Cerebellar nuclear complex (tissue), 1 donor: ENCODE results near the gene CDCA4.
"Not testable (repeated sequence)": the region's sequence is repeated elsewhere in the genome, so short reads cannot be mapped to it uniquely, and the experiment has no call there.

Experiments
- DNase-seq, 2 experiments: peaks; one replicate each; lab custom pipeline; 2025; lab: John Stamatoyannopoulos, UW

Gene CDCA4

DNA sequence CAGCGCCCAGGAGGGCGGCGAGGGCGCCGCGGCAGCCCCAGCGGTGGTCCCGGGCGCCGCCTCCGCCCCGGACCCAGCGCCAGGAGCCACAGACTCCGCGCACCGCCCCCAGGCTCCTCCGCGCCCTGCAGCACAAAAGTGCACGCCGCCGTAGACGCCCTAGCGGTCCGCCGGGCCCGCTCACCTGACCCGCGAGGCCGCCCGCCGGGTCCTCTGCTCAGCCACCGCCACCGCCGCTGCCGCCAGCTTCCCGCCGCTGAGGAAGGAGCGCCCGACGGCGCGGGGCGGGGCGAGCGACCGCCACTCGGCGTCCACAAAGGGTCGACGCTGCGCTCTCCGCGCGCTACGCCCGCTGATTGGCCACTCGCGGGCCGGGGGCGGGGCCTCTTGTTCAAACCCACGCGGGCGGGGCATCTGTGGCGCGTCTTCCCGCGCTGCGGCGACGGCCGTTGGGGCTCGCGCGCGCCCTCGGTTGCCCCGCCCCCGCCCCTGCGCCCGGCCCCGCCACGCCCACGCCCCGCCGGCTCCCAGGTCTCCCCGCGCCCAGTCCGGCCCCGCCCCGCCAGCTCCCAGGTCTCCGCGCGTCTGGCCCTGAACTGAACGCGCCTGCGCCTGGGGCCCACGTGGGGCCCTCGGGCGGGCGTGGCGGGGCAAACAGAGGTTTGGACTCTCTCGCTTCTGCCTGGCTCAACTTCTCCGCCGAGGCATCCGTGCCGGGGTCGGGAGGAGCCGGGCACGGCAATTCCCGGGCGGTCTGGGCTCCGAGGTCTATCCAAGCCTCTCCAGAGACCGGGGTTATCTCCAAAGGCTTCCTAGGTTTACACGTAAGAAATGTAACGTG is at the start of gene CDCA4:
Gene CDCA4 (minus strand): TSS at position 269 of the 841 bp plus-strand sequence. CDS start 9,154 bp downstream, outside the sequence.
- peak; percentile 63 to 93 for DNase-seq

DNA sequence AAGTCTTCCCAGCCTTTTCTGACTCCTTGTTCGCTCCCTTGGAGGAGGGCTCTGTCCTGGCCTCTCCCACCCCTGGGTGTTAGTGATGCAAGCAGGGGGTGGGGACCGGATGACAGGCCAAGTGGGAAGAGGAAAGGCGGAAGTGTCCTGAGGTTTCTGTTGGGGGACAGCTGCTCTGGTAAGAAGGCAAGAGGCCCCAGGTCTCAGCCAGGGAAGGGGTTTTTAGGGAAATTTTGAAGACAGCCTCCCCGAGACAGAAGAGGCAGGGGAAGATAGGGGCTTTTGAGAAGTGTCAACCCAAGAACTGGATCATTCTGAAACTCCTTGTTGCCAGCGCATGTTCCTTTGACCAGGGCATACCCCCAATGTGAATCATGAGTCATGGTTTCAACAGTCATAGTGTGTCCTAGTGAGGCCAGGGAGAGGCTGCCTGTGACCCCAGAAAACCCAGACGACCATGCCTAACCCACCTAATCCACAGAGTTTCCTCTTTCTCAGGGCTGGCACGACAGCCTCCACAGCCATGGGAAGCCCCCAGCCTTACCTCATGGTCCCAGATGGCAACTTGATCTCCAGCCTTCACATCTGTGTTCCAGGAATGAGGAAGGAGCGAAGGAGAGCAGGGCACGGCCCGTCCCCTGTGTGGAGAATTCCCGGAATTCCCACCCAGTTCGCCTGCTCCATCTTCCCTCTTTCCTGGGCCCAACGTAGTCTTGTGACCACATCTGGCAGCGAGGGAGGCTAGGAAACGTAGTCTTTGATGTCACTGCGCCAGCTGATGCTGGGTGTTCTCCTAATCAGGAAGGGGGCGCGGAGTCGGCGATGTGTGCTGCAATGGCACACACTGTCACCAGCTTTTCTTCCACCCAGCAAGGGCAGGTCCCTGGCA is 49.2 kb upstream of the CDCA4 start:
- DNase-seq, result no peak

DNA sequence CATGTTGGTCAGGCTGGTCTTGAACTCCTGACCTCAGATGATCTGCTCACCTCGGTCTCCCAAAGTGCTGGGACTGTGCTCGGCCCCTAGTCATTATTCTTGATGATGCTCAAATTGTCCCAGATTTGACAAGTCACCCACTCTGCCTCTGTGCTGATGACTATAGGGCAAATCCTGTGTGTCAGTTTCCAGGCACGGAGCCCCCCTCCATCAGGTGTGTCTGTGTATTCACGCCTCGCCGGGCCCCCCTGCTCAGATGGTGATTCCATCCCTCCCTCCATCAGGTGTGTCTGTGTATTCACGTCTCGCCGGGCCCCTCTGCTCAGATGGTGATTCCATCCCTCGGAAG is 48.6 kb upstream of the CDCA4 start:
- DNase-seq, result no peak

DNA sequence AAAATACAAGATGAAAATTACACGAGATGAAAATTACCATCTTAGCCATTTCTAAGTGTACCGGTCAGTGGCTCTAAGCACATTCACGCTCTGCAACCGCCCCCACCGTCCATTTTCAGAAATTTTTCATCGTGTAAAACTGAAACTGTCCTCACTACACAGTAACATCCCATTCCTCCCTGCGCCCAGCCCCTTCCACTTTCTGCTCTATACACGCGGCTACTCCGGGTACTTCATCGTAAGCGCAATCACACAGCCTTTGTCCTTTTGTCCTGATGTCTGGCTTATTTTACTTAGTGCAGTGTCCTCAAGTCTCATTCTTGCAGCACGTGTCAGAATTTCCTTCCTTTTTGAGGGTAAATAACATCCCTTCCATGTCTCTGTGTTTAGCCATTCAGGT is 47.9 kb upstream of the CDCA4 start:
- DNase-seq, result no peak

DNA sequence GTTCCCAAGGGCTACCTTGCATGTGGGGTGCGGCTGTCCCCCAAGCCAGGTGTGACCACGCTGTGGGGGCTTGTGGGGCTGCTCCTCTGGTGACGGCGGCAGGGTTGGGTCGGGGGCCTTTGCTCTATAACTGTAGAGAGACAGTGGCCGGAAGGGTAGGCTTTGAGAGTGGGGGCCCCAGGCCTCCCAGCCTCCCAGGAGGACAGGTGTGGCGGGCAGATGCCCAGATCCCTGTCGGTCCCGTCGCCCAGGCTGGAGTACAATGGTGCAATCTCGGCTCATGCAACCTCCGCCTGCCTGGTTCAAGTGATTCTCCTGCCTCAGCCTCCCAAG is 47.1 kb upstream of the CDCA4 start:
- no peak for DNase-seq

DNA sequence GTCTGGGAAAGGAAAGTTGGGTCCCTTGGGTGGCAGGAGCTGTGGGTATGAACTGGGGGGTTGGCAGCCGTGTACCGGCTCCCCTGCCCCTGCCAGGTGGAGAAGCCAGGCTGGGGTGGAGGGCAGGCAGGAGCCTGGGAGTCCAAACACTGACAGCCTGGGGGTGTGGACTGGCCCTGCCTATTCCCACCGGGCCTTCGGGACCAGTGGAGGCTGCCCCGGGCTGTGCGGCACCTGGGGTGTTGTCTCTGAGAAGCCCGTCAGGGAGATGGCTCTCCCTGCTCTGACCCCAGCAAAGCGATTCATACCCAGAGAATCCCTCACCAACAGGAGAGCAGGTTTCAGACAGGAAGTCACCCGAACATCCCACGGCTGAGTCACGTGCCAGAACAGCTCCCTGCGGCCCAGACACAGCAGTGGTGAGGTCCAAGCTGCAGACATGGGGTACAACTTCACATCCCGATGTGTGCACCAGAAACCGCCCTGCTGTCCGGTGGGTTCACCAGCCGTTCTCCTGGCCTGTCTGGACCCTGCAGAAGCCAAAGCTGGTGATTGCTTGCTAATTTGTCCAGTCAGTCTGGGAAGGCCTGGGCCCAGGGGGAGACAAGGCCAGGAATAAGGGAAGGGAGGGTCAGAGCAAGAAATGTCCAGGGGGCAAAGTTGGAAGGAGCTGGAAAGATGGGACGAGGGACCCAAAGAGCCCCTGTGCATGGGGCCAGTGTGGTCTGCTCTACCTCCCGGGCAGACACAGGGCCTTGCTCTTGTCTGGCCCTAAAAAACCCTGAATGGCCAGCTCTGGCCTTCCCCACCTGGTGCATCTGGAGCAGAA is 46.5 kb upstream of the CDCA4 start:
- DNase-seq, result no peak

DNA sequence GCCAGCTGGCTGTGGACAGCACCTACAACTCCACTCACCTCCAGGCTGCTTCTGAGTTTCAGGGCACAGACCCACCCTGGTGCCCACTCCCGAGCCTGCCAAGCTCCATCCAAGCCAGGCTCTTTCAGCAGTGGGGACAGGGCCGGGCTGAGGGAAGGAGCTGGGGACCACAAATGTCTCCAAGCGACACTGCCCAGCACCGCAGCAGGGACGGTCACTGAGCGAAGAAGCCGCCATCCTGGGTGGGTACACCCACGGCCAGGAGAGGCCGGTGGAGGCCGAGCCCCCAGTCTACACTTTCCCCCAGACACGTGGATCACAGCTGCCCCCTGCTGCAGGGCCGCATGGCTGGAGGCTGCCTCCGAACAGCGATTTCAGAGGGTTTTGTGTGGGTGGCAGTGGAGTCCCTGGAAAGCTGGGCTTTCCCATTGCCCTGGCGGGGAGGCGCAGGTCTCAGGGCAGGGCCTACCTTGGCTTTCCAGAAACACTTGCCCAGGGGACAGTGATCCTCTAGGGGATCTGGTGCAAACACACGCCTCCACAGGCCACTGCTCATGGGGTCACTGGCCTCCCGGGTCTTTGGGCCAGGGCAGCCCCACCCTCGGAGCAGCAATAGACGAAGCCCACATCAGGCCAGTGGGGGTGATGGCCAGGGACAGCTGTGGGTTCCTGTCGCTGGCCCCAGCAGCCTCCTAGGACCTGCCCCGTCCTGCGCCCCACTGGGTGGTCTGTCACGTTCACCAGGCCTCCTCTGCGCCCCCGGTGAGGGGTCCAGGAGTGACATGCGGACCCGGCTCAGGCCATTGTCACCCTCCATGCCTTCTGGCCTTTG is 45.6 kb upstream of the CDCA4 start:
- DNase-seq, result no peak

DNA sequence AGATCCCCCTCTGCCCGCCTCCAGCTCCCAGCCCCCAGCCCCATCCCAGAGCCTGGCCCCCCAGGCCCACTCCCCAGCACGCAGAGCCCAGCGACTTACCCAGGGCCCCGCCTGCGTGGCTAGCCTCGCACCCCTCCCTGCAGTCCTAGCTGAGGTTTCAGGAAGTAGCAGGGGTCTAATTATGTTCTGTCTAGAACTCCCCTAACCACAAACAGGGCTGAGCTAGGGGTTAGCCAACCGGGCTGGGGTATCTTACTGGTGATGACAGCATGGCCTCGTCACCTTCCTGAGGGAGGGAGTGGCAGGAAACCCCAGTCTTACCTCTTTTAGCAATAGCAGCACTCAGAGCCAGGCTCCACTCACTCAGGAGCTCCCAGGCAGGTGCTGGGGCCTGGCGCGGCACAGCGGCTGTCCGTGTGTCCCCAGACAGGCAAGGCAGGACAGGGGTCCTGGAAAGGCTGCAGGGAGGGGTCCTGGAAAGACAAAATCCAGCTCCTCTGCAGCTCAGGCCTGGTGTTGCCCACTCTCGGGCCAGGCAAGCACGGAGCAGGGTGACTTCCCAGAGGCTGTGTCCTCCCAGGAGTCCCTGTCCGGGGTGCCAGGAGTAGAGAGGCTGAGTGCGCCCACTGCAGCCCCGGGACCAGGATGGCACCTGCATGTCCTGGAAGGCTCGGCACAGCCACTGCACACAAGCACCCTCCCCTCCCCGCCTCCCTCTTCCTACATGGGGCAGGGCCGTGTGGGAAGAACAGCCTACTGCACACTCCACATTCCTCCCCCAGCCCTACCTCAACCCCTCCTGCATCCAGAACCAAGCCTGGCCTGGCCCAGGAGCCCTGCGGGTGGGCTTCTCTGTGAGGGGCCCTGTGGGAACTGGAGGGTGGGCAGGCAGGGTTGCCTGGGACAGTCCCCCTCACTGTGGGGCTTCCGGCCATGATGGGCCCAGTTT is 44.7 kb upstream of the CDCA4 start, which contains the start of gene GPR132:
Gene GPR132 (minus strand): TSS at position 151 of the 949 bp plus-strand sequence. CDS start 10,010 bp downstream, outside the sequence.
- DNase-seq, result no peak

DNA sequence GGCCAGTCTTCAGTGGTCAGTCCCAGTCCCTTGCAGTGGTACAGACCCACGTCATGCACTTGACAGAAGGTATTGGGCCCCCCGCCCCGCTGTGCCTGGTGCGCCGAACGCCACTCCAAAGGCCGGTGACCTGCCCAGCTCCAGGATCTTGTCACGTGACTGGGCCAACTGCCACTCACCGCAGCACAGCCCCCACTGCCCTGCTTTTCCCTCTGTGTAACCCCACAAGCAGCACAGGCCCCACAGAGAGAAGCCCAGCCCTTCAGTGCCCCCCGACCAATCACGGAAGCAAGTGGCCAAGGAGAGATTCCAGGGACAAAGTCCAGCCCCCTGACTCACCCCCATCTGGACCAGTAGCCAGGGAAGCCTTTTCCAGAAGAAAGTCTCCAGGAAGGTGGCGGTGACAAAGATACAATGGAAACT is 43.8 kb upstream of the CDCA4 start:
- DNase-seq, result no peak

DNA sequence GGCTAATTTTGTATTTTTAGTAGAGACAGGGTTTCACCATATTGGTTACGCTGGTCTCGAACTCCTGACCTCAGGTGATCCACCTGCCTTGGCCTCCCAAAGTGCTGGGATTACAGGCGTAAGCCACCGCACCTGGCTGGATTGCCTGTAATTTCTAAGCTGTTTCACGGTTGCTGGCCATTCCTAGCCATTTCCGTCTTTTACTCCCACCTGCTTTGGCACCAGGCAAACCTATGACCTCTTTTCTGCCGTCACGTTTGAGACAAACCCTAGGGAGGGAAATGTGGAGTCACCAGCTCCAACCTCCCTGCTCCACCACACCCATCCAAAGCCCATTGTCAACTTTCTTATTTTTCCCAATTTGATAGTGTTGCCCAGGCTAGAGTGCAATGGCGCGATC is 43.1 kb upstream of the CDCA4 start:
- DNase-seq, result no peak

DNA sequence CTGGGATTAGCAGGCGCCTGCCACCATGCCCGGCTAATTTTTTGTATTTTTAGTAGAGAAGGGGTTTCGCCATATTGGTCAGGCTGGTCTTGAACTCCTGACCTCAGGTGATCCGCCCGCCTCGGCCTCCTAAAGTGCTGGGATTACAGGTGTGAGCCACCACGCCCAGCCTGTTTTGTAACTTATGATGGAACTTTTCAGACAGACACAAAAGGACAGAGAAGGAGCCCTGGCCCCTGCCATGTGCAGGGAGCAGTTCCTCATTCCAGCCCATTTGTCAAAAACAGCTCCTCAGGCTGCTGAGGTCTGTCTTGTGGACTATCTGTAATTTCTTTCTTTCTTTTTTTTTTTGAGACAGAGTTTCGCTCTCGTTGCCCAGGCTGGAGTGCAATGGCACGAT is 42.6 kb upstream of the CDCA4 start:
- not testable (repeated sequence) for DNase-seq

DNA sequence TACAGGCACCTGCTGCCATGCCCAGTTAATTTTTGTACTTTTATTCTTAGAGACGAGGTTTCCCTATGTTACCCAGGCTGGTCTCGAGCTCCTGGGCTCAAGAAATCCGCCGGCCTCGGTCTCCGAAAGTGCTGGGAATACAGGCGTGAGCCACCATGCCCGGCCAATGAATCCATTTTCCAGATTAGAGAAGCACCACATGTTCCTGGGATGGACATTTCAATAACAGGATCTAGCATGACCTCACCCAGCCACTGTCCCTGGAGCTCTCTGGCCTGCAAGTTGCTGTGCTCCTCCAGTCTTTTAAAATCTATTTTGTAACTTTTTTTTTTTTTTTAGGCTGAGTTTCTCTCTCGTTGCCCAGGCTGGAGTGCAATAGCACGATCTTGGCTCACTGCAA is 42.2 kb upstream of the CDCA4 start:
- no peak for DNase-seq

DNA sequence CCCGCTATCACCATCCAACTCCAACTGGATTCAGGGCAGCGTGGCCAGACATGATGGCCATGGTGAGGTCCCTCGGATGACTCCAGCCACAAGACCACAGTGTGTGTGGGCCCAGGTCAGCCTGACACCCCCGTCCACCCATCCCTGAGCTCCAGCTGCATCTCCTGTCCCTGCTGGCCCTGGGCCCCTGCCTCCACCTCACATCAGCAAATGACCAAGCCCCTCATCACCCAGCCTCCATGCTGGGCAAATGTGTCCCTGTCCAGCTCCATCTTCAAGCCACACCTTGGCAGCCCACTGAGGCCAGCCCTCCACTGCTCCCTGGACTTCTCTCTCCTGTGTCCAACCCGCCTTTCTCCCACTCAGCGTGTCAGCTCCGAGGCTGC is 41.2 kb upstream of the CDCA4 start:
- no peak for DNase-seq

DNA sequence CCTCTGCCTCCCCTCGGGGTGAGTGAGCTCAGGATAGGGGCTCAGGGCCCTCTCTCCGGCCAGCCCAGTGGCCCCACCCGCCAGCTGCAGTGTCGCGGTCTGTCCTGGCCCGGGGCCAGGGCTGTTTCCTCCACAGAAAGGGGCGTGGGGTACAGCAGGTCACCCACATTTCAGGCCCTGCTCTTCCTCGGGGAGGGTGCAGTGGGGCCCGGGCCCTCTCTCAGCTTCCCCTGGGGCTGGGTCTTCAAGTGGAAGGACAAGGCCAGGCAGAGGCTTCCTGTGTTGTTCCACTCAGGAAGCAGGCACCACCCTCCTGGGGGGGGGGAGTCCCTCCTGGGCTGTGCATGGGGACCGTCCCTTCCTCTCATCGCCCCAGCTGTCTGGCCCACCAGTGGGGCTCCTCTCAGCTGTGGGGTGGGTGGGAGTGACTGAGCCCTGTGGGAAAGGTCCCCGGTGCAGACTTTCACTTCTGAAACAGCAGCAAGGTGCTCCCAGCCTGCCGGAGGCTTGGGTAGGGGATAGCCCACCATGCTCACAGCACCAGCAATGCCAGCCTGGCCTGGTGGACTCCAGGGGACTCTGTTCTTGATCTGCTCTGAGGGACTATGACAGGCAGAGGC is 40.7 kb upstream of the CDCA4 start:
- DNase-seq, result no peak

DNA sequence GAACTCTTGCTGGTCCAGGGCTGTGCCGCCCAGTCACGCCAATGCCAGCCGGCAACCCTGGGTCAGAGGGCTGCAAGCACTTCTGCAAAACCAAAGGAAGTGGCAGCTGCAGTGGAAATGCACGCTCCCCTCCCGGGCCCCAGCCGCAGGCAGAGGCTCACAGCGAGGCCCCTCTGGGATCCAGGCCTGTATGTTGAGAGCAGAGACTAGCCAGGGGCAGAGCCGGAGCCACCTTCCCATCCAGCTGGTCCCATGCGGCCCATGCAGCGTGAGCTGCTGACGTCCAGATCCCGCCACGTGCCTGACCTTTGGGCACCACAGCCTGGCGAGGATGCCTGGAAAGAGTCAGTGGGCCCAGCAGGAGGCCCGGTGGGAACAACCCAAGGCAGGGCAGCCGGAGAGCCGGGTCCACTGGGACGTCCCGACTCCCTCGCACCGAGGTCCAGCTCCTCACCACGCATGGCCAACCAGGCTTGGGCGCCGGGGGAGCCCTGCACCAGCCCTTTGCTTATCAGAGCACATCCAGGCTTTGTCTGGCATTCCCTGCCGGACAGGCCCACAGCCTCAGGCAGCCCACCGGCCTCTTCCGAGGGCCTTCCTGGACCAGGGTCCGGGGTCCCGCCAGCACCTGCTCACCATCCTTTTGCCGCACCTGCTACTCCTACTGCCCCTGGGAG is 40.0 kb upstream of the CDCA4 start:
- no peak for DNase-seq

DNA sequence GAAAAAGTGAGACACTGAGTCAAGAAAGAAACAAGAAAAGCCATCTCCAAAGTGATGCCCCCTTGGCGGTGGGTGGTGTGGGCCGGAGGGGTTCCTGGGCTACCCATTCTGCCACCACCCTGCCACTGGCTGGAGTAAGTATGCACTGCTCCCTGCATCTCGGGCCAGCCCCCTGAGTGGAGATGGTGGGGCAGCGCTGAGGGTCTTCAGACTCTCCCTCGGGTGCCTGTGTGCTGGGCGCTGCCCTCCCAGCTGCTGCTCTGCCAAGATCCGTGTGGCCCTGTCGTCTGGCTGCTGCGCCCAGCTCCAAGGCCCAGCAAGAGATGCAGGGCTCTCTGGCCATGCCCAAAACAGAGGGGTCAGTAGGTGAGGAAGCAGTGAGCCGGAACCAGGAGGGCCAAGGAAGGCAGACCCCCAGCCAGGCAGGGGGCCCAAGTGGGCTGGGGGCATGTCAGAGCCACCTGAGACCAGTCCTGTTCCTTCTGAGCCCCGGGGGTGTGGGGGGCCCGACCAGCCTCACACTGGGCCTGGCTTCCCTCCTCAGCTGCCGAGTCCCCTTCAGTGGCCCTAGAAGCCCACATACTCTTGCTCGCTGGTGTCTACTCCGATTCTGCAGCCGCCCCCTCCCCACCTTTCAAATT is 39.2 kb upstream of the CDCA4 start:
- no peak for DNase-seq

DNA sequence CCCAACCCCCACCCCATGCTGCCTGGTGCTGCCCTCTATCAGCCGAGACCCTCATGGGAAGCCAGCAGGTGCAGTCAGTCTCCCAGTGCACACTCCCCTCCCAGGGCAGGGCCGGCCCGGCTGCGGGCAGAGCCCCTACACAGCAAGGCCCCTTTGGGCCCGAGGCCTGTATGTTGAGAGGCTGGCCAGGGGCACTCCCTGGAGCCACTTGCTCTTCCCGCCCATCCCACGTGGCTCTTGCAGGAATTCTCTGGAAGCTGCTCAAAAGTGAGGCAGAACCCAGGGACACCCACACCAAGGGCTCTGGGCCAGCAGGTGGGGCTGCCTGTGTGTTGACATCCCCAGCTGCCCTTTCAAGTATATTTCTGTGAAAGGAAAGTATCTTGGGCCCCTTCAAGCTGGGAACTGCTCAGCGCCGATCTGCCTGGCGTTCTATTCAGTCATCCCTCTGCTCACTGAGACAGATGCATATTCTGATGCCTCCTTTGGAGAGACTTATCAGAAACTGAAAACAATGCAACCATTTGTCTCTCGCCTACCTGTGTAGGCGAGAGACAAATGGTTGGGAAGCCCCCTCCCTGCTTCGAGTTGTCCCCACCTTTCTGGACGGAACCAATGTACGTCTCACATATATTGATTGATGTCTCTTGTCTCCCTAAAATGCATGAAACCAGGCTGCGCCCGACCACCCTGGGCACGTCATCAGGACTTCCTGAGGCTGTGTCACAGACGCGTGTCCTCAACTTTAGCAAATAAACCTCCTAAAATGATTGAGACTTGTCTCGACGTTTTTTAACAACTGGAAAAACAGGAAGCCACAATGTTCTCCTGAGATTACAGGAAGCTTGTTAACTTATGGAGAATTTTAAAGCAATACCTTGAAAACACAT is 38.4 kb upstream of the CDCA4 start:
- DNase-seq, result no peak
